Right ventricle myocardium inferior (tissue), 1 donor: ENCODE results near the gene BRDT. TPM values are rescaled to one million over a fixed set of nuclear protein-coding genes. Genes with fewer than 3 reads are reported as not detected.
"Not testable (repeated sequence)": the region's sequence is repeated elsewhere in the genome, so short reads cannot be mapped to it uniquely, and the experiment has no call there.

Experiments
- ATAC-seq: fragments of 200-7000 bp; cut with Tn5 transposase; one replicate; pipeline ENCODE4 v1.9.1; 2020; ENCODE audit warnings: mild to moderate bottlenecking, moderate library complexity
- DNase-seq: peaks from one replicate; pipeline ENCODE4 v3.0.0; 2021; ENCODE audit errors: missing footprints
- intact Hi-C: fragments of 100-400 bp; cut with DNase I; formaldehyde crosslinking; loops from one replicate; pipeline ENCODE4 v1.11.0; 2022
- total RNA-seq: library from RNA; stranded (reverse); fragmentation: NEBNext Ultra II Directional; extraction: Animal tissue kit (Norgen Biotek cat#: 25700); gene quantifications from one replicate; pipeline ENCODE4 v1.2.1, GENCODE V29; 2021
- donor health status: DM: no; HTN: yes; CAD: no; lungs with severe emphysema.

BRDT gene
- total RNA-seq, 1 donor from 2014 or later, result not detected

DNA sequence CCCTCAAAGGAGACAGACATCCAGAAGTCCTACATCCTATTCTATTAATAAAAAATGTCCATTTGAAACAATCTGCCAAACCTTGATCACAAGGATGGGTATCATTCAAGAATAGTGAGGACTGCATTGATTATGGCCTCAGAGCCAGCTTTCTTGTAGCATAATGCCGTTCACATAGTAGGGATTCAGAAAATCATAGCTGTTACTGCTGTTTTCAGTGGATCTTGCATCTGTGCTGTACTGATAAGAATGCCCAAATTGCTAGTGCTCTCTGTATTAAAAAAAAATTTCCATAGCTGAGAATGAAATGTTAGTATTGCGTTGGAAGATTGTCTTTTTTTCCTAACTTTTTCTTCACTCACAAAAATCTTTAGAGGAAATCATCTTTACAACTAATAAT lies 19.1 kb downstream of the BRDT start:
- DNase-seq, result no peak
- no peak for ATAC-seq
- intact Hi-C loops, result no loop called here

- intact Hi-C loops, result no loop called here
- ATAC-seq (no peak), DNase-seq (no peak)
These were observed 30.2 kb downstream of the BRDT start for GRCh38 chr1:91979383-91979782.

GRCh38 chr1:91980663-91981062 lies 31.5 kb downstream of the BRDT start:
- intact Hi-C loops, result no loop called here
- ATAC-seq (no peak), DNase-seq (no peak)

DNA sequence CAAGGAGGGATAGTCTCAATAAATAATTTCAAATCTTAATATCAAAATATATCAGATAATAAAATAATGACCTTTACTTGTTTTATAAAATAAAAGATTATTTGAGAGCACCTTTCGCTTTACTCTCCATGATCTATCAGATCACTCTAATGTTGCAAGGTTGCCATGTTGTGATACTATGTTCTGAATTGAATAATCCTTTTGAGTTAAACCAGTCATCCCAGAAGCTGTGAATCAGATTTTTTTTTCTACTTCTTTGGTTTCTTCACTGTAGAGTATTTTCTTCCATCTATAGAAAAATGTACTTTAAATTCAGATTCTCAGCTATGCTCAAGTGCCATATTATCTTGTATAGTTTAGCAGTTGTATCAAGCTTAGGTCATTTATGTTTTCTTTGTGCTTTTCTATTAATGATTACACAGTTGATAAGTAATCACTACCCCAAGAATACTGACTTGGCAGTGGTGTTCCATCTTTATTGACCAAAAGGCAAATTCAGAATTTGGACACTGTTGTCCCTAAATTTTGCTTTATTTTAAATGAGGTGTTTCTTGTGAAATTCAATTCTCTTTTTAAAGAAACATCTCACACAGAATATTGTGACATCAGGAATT lies 32.9 kb downstream of the BRDT start:
- ATAC-seq (no peak), DNase-seq (no peak)
- intact Hi-C loops, result no loop called here

GRCh38 chr1:91993256-91993655 lies 44.1 kb downstream of the BRDT start:
- intact Hi-C loops, result no loop called here
- ATAC-seq (no peak), DNase-seq (no peak)

DNA sequence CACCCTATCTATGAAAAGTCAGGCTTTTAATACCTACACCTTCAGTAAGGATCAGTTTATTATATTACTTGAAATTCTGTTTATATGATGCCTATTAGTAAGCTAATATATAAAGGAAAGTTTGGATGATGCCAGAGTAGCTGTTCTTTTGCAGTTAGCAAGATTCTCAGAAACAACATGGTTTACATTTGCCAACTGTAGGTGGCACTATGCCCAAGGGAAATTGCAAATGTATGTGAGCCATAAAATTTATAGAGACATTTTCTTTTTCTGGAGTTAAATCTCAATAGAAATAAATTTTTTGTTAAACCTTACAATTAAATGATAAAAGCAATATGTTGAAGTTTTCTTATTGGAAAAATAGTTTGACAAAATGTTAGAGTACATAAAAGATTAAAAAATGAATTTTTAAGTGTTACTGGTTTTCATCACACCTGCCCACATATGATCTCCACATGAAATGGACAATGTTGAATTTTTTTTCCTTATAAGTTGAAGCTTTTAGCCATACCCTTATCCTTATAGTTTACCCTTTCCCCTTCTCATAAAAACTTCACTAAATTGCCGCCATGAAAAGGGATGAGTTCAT lies 48.5 kb downstream of the BRDT start:
- intact Hi-C loops, result loop anchor here (5.0 kb wide), 1 partner anchor 295 kb away; no protein-coding TSS in a partner anchor
- no peak for DNase-seq
- no peak for ATAC-seq

DNA sequence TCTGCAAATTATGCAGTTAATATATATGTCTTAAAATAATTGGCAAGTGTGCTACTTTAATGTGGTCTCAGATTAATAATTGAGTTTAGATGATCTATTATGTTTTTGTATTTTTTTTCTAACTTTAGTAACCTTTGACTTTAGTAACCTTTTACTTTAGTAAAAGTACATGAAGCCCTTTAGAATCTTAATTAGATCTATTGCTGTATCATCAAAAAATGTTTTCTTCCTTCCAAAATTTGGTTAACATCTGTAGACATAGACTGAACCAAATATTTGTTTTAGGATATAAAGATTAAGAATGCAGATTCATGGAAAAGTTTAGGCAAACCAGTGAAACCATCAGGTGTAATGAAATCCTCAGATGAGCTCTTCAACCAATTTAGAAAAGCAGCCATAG lies 54.9 kb downstream of the BRDT start:
- no peak for ATAC-seq
- intact Hi-C loops, result no loop called here
- no peak for DNase-seq

GRCh38 chr1:92013923-92014322 lies 64.7 kb downstream of the BRDT start:
- ATAC-seq (no peak), DNase-seq (no peak)
- intact Hi-C loops, result no loop called here

DNA sequence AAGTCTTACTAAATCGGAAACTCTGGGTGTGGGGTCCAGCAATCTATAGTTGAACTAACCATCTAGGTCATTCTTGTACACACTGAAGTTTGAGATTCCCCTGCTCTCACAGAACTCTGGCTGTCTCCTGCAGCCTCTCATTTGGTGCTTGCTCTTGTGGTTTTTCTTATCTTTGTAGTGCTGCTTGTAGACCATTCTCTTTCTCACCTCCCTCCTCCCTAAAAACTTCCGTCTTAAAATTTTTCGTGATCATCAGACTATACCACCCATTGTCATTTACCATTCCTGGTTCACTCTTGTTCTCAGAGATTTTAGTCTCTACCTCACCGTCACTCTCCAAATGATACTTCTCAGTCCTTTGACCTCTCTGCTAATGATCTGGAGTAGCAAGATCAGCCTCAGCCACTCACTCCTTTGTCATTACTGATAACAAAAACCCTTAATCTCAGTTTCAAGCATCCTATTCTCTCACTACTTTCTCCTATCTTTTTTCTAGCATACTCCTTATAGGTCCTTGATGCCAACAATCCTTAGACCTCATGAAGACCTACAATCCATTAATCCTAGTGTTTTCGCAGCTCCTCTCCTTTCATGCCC lies 67.6 kb downstream of the BRDT start:
- no peak for ATAC-seq
- no peak for DNase-seq
- intact Hi-C loops, result no loop called here

DNA sequence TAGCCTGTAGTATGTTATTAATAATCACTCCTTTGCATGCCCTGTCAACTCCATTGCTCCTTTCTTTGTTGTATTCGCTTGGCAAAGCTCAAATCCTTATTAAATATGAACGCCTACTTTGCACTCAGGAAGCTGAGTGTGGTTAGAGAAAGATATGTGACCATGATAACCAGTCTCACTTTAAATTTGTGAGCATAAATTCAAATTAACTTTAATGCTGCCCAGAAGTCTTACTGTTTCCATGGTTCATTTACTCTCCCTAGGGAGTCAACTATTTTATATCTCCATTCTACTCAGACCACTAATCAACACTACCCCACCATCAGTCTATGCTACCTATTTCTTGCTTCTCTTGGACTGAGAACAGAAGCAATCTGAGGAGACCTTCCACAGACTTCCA lies 68.5 kb downstream of the BRDT start:
- DNase-seq (no peak), ATAC-seq (no peak)
- intact Hi-C loops, result no loop called here

GRCh38 chr1:92026042-92026441 lies 76.8 kb downstream of the BRDT start:
- intact Hi-C loops, ATAC-seq, DNase-seq: not testable (repeated sequence)

DNA sequence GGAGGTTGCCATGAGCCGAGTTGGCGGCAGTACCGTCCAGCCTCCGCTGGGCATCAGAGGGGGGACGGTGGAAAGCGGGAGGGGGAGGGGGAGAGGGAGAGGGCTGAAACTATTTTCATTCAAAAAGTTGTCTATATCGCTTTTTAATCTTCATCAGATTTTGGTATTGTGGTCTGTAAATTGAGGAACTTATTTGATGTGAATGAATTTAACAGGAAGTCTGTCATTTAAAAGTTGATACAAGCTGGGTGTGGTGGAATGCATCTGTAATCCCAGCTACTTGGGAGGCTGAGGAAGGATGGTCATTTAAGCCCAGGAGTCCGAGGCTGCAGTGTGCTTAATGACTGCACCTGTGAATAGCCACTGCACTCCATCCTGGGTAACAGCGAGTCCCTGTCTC lies 77.6 kb downstream of the BRDT start:
- intact Hi-C loops, result no loop called here
- ATAC-seq (no peak), DNase-seq (no peak)

DNA sequence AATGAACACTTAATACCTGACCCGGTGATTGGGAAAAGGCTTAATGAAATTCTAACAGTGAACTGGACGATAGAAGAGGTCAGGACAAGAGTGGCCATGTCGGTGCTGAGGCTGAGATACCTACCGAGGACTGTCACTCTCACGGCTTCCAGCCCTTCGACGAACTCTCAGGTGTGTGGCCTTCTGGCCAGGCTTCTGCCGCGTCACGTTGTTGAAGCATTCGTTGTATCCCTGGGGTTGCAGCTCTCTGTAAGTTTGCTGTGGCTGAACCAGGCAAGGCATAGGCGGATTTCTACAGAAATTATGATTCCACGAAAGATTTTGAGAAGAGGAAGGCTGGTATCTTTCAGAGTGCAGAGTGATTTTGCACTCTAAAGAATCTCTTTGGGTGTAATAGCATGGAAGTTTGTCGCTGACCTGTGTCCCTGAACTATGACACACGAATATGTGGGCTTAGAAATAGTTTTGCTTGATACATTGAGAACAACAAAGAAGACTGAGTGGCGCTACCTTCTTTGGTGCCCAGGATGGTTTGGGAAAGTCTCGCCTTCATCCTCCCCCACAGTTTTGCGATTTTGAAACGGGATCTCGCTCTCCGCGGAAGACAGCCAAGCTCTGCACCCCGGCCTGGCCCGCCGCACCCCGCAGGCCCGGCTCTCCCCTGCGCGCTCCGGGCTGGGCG lies 80.2 kb downstream of the BRDT start:
- DNase-seq (no peak), ATAC-seq (no peak)
- intact Hi-C loops, result no loop called here

DNA sequence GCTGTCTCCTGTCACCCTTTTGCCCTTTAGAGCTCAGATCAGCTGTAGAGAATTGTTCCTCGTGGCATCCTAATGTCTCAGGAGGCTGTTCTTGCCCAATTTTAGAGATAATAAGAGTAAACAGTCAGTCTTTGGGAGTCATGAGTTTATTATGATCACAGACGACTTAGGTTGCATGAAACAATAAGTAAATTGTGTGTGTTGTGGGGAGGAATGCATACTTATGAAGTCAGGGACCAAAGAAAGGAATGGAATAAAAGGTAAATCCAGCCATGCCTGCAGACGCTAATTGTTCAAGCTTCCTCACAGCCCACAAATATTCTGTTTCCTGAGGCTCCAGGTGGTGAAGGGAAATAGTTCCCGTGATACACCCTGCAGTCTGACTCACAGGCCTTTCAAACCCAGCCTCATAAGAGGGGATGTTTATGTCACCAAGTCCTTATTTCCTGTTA lies 81.5 kb downstream of the BRDT start:
- ATAC-seq (no peak), DNase-seq (no peak)
- intact Hi-C loops, result no loop called here

- ATAC-seq (no peak), DNase-seq (no peak)
- intact Hi-C loops, result no loop called here
These were observed 82.3 kb downstream of the BRDT start for GRCh38 chr1:92031281-92032110.

DNA sequence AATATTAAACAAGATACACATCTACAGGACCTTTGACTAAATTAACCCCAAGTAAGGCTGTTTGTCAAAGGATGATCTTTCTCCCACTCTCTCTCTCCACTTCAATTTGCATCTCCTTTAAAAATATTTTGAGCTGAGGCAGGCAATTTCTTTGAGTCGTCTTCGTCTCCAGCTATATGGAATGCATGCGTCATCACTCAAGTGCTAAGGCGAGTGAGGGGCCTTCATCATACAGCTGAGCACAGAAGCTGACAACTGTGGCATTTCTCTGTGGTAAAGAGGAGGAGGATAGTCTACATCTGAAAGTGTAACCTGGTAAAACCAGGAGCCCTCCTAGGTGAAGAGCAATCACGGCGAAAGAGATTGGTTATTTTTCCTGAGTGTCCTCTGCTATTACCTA lies 88.2 kb downstream of the BRDT start:
- ATAC-seq (no peak), DNase-seq (no peak)
- intact Hi-C loops, result no loop called here

GRCh38 chr1:92038695-92039346 lies 89.6 kb downstream of the BRDT start:
- ATAC-seq (no peak), DNase-seq (no peak)
- intact Hi-C loops, result no loop called here

DNA sequence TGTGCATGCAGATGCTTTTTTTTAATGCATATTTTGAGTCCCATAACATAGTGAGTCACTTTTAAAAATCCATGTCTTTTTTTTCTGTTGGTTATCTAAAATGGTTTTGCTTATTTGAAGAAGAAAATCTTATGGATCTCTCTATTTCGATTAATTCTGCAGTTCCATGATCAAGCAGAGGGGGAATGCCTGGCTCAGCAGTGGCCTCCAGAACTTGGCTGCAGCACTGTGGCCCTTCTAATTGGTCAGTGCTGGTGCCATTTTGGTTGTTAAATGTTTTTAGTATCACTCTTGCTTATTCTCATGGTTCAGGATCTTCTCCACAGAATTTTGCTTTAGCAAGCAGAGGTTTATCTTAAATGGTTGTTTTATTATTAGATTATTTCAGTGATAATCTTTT lies 91.8 kb downstream of the BRDT start:
- intact Hi-C loops, result no loop called here
- no peak for DNase-seq
- no peak for ATAC-seq

GRCh38 chr1:92043621-92044020 lies 94.4 kb downstream of the BRDT start:
- intact Hi-C loops, result no loop called here
- ATAC-seq (no peak), DNase-seq (no peak)
